GM12878 (cell line): Measurements from ENCODE around the gene RAPH1. TPM values are rescaled to one million over a fixed set of nuclear protein-coding genes. Genes with fewer than 3 reads are reported as not detected.

Source experiments
- ATAC-seq: fragments of 200-7000 bp; cut with Tn5 transposase; 3 replicates; pipeline ENCODE4 v1.9.1; 2020; ENCODE audit warnings: mild to moderate bottlenecking, moderate library complexity
- BruUV-seq: library from RNA; stranded (reverse); fragments of 400-500 nt; replicated peaks from 2 replicates; lab custom pipeline; 2021; lab: Mats Ljungman, UMichigan
- CTCF ChIA-PET: fragments of 300-600 bp; sonication (Branson Sonifier 250); formaldehyde crosslinking; extraction: SDS; loops from one replicate; lab custom pipeline; 2021; ENCODE audit warnings: inconsistent platforms; lab: Yijun Ruan, JAX
- POLR2A ChIA-PET: fragments of 350-600 bp; formaldehyde crosslinking; extraction: SDS; loops from one replicate; lab custom pipeline; 2021; ENCODE audit warnings: inconsistent platforms; lab: Charles Lee
- RAD21 ChIA-PET: fragments of 300-600 bp; sonication (Branson Sonifier 250); formaldehyde crosslinking; loops from one replicate; lab custom pipeline; 2023; ENCODE audit warnings: antibody characterized with exemption; ENCODE audit not compliant: unreplicated experiment; lab: Charles Lee
- SMC1A ChIA-PET: fragments of 300-600 bp; sonication (Branson Sonifier 250); formaldehyde crosslinking; loops from one replicate; lab custom pipeline; 2023; ENCODE audit not compliant: unreplicated experiment, uncharacterized antibody; lab: Charles Lee
- DNase-seq: peaks from one replicate; pipeline ENCODE4 v3.0.0-alpha.2; 2011; ENCODE audit warnings: low read depth, low spot score
- FAIRE-seq: peaks from 3 replicates; lab custom pipeline; 2011; peaks lifted over from hg19 to GRCh38; lab: Jason Lieb, UNC
- H2AFZ ChIP-seq: 2 replicates; pipeline ENCODE4 v1.6.0; 2011; ENCODE audit warnings: low read depth, low read length, control low read depth; ENCODE audit not compliant: control insufficient read depth
- H3K27ac ChIP-seq: 2 replicates; pipeline ENCODE4 v1.5.1; 2011; ENCODE audit warnings: control low read depth; ENCODE audit not compliant: control insufficient read depth, insufficient read depth
- H3K27me3 ChIP-seq, 2 experiments: replicated peaks in 1 of 2; 2 replicates each; pipeline versions ENCODE4 v1.6.0 to v1.6.1; 2011; ENCODE audit warnings: low read length in 1 of 2; ENCODE audit not compliant: control insufficient read depth in 2 of 2, insufficient read depth in 2 of 2
- H3K36me3 ChIP-seq, 2 experiments: 2 replicates each; pipeline ENCODE4 v1.5.1; 2011; ENCODE audit warnings: low read length in 1 of 2; ENCODE audit not compliant: control insufficient read depth in 2 of 2, insufficient read depth in 2 of 2
- H3K4me1 ChIP-seq: 2 replicates; pipeline ENCODE4 v1.6.1; 2011; ENCODE audit warnings: mild to moderate bottlenecking, low read length, moderate library complexity, mixed read lengths; ENCODE audit not compliant: control insufficient read depth, insufficient read depth
- H3K4me2 ChIP-seq: 2 replicates; pipeline ENCODE4 v1.6.0; 2011; ENCODE audit warnings: control low read depth; ENCODE audit not compliant: control insufficient read depth, insufficient read depth
- H3K4me3 ChIP-seq: fragments of 200-600 bp; sonication (generic); 2 replicates; pipeline ENCODE4 v1.5.1; 2016
- H3K79me2 ChIP-seq: 2 replicates; pipeline ENCODE4 v1.6.0; 2011; ENCODE audit warnings: low read length; ENCODE audit not compliant: control insufficient read depth, insufficient read depth
- H3K9ac ChIP-seq: 2 replicates; pipeline ENCODE4 v1.8.0; 2011; ENCODE audit warnings: low read length, control low read depth, mixed read lengths; ENCODE audit not compliant: control insufficient read depth, insufficient read depth
- H3K9me3 ChIP-seq: replicated peaks from 3 replicates; pipeline ENCODE4 v1.5.1; 2011; ENCODE audit warnings: mild to moderate bottlenecking, low read length; ENCODE audit not compliant: control insufficient read depth, insufficient read depth
- H4K20me1 ChIP-seq: 2 replicates; pipeline ENCODE4 v1.6.0; 2011; ENCODE audit not compliant: control insufficient read depth, insufficient read depth
- BACH1 ChIP-seq: fragments of 450-650 bp; IDR thresholded peaks from 2 replicates; pipeline ENCODE4 v1.6.1; 2017; ENCODE audit warnings: mild to moderate bottlenecking, borderline replicate concordance
- CREB1 ChIP-seq: IDR thresholded peaks from 2 replicates; pipeline ENCODE4 v1.6.1; 2012; ENCODE audit warnings: low read depth, mild to moderate bottlenecking, inconsistent platforms
- CREM ChIP-seq: IDR thresholded peaks from 2 replicates; pipeline ENCODE4 v1.6.1; 2014; ENCODE audit warnings: antibody characterized with exemption, low read depth
- HDAC6 ChIP-seq: fragments of 200-600 bp; sonication (generic); IDR thresholded peaks from one replicate; pipeline ENCODE4 v1.8.0; 2017; ENCODE audit warnings: antibody characterized with exemption; ENCODE audit not compliant: unreplicated experiment
- HDGF ChIP-seq: fragments of 450-650 bp; IDR thresholded peaks from 2 replicates; pipeline ENCODE4 v1.6.1; 2016; ENCODE audit warnings: antibody characterized with exemption
- IRF4 ChIP-seq: IDR thresholded peaks from 2 replicates; pipeline ENCODE4 v1.6.1; 2011; ENCODE audit warnings: low read depth, low read length
- MYC ChIP-seq: IDR thresholded peaks from 2 replicates; pipeline ENCODE4 v1.6.1; 2011; ENCODE audit warnings: mild to moderate bottlenecking, low read length, moderate library complexity, inconsistent platforms; ENCODE audit not compliant: insufficient read depth, insufficient replicate concordance, insufficient read length, severe bottlenecking
- RFX5 ChIP-seq: IDR thresholded peaks from 2 replicates; pipeline ENCODE4 v1.6.1; 2011; ENCODE audit warnings: low read depth, low read length, improper control_type of control experiment
- STAT1 ChIP-seq: fragments of 450-650 bp; conservative IDR thresholded peaks from 2 replicates; pipeline ENCODE4 v1.6.1; 2014; ENCODE audit warnings: antibody characterized with exemption, mild to moderate bottlenecking
- YY1 ChIP-seq: IDR thresholded peaks from 2 replicates; pipeline ENCODE4 v1.6.1; 2011; ENCODE audit warnings: low read depth, mild to moderate bottlenecking, low read length
- WGBS: methylation state at CpG from one replicate; pipeline ENCODE4 v1.1.6; 2016; ENCODE audit warnings: low lambda C conversion rate; ENCODE audit not compliant: insufficient replicate concordance, insufficient coverage; ENCODE audit errors: missing lambda C conversion rate; 5-methylcytosine and 5-hydroxymethylcytosine counted together
- in situ Hi-C: fragments of 300-500 bp; cut with MboI; formaldehyde crosslinking; loops from 9 replicates; pipeline ENCODE4 v1.14.3; 2018; ENCODE audit warnings: mixed read lengths
- intact Hi-C: fragments of 100-400 bp; cut with micrococcal nuclease; formaldehyde crosslinking; loops from one replicate; pipeline ENCODE4 v1.14.2; 2022; ENCODE audit not compliant: unreplicated experiment
- polyA plus RNA-seq, 11 experiments: library from polyadenylated mRNA; depleted of rRNA in 4 of 11; unstranded in 6 of 11; stranded (reverse) in 5 of 11; fragments of >200 nt; fragmentation: Nextera tagmentation in 4 of 11; fragmentation: Illumina TruSeq in 1 of 11; extraction: Ambion mirVana in 4 of 11; extraction: Trizol in 1 of 11; gene quantifications; 1 replicate in 1 of 11; 2 replicates in 10 of 11; pipeline versions ENCODE4 v1.2.1 to v1.2.3, GENCODE V29; 2011 to 2016; ENCODE audit warnings: inconsistent platforms in 2 of 11, missing spikeins in 2 of 11, low read depth in 1 of 11
- total RNA-seq, 4 experiments: library from RNA; depleted of rRNA in 3 of 4; stranded (reverse); fragments of >200 nt in 3 of 4; fragmentation: Illumina TruSeq in 1 of 4; extraction: Trizol in 1 of 4; gene quantifications; 2 replicates each; pipeline versions ENCODE4 v1.2.1 to v1.2.3, GENCODE V29; 2013 to 2021

The RAPH1 gene
- total and polyA plus RNA-seq, 10 of the 15 experiments (the other 5 are each of a cell fraction or from before 2014, with no cell fraction given), result 0.09 to 0.90 (median 0.21) TPM; not detected in 7

DNA sequence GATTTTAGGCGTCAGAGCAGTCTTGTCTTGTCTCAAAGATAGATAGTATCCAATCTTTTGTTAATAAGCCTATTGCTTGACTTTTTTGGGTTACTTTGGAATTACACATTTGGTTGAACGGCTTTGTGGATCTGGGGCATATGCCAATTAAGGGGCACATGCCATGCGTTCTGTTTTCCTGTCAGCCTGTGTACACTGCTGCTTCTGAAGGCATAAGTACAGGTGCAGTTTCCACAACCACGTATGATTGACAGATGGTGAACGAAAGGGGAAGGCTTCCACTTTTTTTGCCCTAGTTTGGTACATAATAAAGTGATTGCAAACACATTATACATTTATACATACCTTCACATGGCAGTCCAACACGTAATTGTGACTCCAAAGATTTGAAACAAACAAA, 102.3 kb downstream of the RAPH1 start:
- no peak overlapping the region for H2AFZ ChIP-seq
- WGBS, result 83% methylated on average over 6 of the region's 6 CpGs
- no peaks in the 10 kb centered on the region for H3K27me3 ChIP-seq
- RAD21 ChIA-PET, result no interaction called here
- no peak for ATAC-seq
- no peak for DNase-seq
- no peak overlapping the region for H3K4me2 ChIP-seq
- no peaks in the 10 kb centered on the region for H3K4me1 ChIP-seq
- H3K79me2 ChIP-seq, result no peaks in the 10 kb centered on the region
- 0 out of 4 replicates have a peak, but pooled peaks cover 0 to 2% of the 10 kb centered on the region in 2 experiments for H3K36me3 ChIP-seq
- no TSS peak for BruUV-seq
- in situ Hi-C loops, result no loop called here
- no peak overlapping the region for H3K9ac ChIP-seq
- H4K20me1 ChIP-seq, result no peaks in the 10 kb centered on the region
- SMC1A ChIA-PET, result interaction anchor here (1.0 kb wide), 1 partner anchor 428 kb away, joined by 3 read pairs; no protein-coding TSS in a partner anchor
- no peak overlapping the region for H3K27ac ChIP-seq
- POLR2A ChIA-PET, result no interaction called here
- no peak overlapping the region for H3K4me3 ChIP-seq
- TF ChIP-seq HDAC6 (no peak), CREM (no peak), IRF4 (no peak), BACH1 (no peak), CREB1 (no peak), HDGF (no peak), MYC (no peak), STAT1 (no peak), RFX5 (no peak), YY1 (no peak)
- no peaks in the 10 kb centered on the region for H3K9me3 ChIP-seq
- CTCF ChIA-PET, result interaction anchor here (1.1 kb wide), 1 partner anchor 21 kb away, joined by 4 read pairs; no protein-coding TSS in a partner anchor
- intact Hi-C loops, result no loop called here
- no peak for FAIRE-seq
